Peyer's patch (tissue), 4 donors: ENCODE measurements around the gene PRKAR1B.

Experiments
- POLR2A ChIP-seq, 2 donors: fragments of 450-650 bp; IDR thresholded peaks; one replicate each; pipeline ENCODE4 v1.5.1; 2017; ENCODE audit warnings: antibody characterized with exemption in 2 of 2, mild to moderate bottlenecking in 2 of 2, moderate library complexity in 2 of 2
- TF ChIP-seq, protein P1 (sequence below), 6 experiments: fragments of 450-650 bp in 4 of 6; fragments of 200-600 bp in 2 of 6; sonication (generic) in 1 of 6; IDR thresholded peaks; one replicate each; pipeline ENCODE4 v1.5.1; 2017 to 2019; ENCODE audit warnings: antibody characterized with exemption in 6 of 6, mild to moderate bottlenecking in 3 of 6, moderate library complexity in 1 of 6

DNA sequence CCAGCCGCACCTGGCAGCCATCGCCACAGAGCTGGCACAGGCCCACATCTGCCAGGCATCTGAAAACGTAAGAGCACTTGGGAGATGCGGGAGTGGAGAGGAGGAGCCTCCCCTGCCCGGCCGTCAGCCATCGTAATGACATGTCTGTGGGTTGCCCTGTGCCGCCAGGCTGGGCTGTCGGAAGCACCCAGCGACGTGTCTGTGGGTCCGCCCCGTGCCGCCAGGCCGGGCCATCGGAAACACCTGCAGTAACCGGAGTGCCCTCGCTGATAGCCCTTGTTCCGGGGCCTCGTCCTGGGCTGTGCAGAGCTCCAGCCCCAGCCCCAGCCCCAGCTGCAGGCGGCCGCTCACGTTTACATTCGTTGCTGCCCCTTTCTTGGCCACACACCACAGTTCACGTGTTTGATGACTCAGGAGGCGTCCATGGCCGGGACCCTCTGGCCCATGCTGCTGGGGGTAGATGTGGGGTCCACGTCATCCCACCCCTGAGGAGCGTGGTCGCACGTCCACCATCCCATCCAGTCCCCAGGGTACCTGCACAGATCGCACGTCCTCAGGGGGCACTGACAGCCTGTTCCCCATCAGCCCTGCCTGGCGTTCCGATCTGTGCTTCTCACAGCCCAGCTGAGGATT is 30.0 kb upstream of the PRKAR1B start:
- TF ChIP-seq, protein P1, sequence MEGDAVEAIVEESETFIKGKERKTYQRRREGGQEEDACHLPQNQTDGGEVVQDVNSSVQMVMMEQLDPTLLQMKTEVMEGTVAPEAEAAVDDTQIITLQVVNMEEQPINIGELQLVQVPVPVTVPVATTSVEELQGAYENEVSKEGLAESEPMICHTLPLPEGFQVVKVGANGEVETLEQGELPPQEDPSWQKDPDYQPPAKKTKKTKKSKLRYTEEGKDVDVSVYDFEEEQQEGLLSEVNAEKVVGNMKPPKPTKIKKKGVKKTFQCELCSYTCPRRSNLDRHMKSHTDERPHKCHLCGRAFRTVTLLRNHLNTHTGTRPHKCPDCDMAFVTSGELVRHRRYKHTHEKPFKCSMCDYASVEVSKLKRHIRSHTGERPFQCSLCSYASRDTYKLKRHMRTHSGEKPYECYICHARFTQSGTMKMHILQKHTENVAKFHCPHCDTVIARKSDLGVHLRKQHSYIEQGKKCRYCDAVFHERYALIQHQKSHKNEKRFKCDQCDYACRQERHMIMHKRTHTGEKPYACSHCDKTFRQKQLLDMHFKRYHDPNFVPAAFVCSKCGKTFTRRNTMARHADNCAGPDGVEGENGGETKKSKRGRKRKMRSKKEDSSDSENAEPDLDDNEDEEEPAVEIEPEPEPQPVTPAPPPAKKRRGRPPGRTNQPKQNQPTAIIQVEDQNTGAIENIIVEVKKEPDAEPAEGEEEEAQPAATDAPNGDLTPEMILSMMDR (IDR thresholded peaks at IDR 0.05), result no peak
- TF ChIP-seq POLR2A (IDR thresholded peaks at IDR 0.05), result no peak
